GM21825 (cell line): ENCODE data around the gene MAPK4.

Source experiments
- ATAC-seq: cut with Tn5 transposase; IDR thresholded peaks from one replicate; pipeline ENCODE4 v1.9.1; 2021; ENCODE audit warnings: mild to moderate bottlenecking, moderate library complexity; ENCODE audit not compliant: unreplicated experiment

Gene MAPK4

GRCh38 chr18:50623694-50624352, 63.9 kb downstream of the MAPK4 start:
- no peak for ATAC-seq

DNA sequence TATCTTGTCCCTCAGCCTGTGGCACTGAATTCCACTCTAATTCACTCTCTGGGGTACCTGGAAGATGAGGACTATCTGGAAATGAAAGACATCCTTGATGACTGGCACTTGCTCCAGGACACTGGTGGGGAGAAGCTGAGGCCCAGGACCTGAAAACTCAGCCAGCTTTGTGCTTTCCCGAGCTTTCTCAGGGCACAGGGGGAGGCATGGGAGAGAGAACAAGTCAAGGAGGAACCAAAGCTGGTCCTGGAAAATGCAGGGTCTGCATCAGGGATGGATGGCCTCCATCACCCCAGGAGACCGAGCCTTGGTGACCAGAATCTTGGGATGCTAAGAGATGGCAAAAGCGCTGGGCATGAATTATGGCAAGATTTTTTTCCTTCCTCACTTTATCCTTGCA, 65.1 kb downstream of the MAPK4 start:
- no peak for ATAC-seq

DNA sequence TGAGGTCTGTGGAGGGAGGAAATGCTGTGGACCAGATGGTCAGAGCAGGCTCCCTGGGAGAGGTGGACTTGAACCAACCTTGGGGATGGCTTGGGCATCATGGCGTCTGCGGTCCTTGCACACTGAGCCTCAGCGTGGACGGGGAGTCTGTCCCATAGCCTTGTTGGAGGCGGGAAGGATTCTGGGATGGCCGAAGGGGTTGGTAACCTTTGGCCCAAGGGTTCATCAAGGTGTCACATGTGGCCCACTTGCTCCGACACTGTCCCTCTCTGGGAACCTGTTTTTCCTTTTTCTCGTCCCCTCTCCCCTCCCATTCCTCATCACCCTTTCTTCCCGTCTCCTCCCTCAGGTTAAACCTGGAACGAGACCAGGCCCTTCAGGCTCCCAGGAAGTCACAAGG, 66.4 kb downstream of the MAPK4 start:
- no peak for ATAC-seq

GRCh38 chr18:50627594-50628532, 68.0 kb downstream of the MAPK4 start:
- no peak for ATAC-seq

DNA sequence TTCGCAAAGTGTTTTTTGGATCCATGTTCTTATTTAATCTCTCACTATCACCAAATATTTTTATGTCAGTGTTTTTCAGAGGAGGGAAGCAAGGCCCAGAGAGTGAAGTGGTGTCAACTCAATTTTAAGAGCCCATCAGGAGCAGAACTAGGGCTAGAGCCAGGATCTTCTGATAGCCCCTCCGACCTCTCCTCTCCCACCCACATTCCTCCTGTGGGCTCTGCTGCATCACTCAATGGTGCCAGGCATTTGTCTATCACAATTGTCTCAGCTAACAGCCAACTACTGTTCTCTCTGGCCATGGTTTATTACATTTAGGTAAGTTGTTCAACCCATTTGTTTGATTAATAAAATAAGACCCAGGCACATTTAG, 68.6 kb downstream of the MAPK4 start:
- no peak for ATAC-seq

GRCh38 chr18:50629148-50629631, 69.3 kb downstream of the MAPK4 start:
- no peak for ATAC-seq

DNA sequence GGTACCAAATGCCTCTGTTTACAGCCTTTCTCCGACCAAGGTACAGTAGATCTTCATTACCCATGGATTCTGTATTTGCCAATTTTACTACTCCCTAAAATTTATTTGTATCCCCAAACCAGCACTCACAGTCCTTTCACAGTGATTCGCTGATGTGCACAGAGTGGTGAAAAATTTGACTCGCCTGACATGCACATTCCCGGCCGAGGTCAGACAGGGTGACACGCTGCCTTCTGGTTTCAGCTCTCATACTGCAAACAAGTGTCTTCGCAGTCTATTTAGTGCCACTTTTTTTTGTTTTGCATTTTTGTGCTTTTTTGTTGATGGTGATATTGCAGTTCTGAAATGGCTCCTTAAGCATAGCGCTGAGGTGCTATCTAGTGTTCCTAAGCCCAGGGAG, 71.0 kb downstream of the MAPK4 start:
- no peak for ATAC-seq

GRCh38 chr18:50632895-50633515, 73.1 kb downstream of the MAPK4 start:
- no peak for ATAC-seq

DNA sequence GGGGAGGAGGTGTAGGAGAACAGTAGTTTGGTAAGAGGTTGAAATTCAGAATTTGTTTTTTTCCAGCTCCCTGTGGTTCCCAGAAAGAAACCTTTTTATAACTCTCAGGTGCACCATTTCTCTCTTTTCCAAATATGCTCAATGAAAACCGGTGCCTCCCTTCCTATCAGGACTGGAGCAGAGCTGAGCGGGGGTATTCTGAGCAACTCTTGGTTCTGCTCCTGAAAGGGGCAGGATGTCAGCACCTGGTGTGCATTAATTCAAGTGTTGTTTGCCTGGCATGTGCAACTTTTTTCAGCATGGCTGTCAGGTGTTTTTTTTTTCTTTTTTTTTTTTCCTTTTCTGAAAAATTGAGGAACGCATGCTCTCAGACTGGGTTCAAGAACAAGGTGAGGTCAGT, 74.1 kb downstream of the MAPK4 start:
- ATAC-seq = no peak

DNA sequence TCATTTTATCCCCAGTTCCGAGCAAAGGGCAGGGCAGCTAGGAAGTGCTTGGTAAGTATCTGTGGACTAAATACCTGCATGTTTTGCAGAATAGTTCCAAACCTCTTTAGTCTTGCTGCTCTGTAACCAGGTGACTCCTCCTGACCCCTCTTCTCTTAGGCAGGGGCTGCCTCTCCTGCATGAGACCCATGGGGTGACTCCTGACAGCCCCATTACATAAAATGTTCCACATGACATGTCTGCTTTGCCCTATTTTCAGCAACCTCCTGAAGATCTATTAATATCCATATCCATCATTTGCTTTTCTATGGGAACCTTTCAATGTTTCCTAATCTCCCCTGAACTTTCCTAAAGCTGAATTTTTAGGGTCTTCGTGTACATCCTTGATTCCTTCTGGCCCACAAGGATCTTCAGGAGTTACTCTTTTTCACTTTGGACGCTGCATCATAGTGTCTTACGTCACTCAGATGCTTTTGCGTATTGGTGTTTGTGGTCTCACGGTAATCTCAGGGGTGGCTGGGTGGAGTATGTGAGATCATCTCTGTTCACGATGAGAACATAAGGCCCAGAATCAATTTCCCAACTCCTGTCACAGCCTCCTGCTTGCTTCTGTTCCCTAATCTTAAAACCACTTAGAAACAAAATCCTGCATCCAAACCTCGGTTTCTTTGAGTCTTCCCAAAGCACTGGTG, 76.6 kb downstream of the MAPK4 start:
- no peak for ATAC-seq

DNA sequence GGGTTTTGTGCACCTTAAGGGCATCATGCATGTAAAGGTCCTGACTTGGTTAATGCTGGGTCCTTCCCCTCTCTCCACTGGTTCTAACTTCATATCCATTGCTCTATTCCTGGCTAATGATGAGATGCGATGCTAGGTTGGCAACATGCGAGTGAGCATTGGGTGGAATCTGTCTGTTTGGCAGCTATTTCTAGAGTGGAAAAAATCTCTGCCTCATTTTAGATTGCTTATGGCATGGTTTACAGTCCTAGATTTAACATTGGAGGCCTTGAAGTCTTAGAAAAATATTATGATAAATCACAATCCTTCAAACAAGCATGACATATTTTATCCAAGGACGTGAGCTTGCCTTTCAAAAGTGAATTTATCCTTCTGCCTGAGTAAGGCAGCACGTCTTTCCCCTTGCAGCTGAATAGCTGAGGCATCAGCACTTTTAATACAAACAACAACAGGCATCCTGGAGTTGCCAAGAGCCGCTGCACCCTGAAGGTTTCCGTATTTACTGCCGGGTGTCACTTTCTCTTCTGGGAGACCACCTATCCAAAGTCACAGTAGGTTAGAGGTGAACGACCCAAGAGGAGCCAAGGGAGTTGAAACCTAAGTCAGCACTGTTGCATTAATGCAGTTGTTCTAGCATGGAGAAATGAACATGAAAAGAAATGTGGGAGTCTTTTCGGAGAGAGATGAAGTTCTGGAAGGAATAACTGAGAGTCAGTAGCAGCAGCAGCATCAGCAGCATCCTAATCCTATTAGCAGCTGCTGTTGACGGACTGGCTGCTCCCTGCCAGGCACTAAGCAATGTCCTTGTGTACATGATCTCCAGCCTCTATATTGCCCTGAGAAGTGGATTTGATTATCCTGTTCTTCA, 78.4 kb downstream of the MAPK4 start:
- no peak for ATAC-seq

GRCh38 chr18:50638884-50639420, 79.1 kb downstream of the MAPK4 start:
- no peak for ATAC-seq

DNA sequence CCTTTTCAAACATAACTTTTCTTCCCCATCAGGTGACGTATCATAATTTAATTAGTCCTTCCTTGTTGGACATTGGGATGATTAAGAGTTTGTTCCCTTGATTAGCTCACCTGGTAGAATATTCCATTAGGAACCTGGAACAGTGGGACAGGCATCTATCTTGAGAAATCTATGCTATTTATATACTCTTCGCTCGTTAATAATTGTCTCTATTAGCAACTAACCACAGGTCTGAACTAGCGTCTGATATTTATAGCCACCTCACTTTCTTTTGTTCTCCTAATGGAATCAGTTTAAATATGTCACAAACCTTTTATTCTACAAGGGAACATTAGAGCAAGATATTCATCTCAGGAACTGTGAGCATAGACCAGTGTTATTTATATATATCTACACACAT, 79.8 kb downstream of the MAPK4 start:
- no peak for ATAC-seq

- no peak for ATAC-seq
Measured at GRCh38 chr18:50642439-50642838, 82.6 kb downstream of the MAPK4 start.

DNA sequence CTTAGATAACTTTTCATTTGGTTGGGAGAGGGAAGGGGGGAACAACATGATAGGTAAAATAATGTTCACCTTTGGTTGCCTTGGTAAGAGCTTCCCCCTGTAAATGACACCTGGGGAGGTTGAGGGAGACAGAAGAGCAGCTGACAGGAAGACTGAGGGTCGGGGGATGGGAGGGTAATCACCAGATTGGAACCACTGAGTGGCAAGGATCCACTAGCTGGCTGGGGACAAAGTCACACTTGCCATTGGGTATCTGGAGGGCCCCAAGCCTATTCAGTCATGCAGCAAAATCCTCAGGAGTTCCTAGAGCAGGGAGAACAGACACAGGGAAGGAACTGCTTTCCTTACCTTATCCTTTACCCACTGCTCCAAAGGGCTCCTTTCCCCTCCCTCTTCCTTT, 84.3 kb downstream of the MAPK4 start:
- no peak for ATAC-seq

GRCh38 chr18:50644807-50645206, 84.9 kb downstream of the MAPK4 start:
- ATAC-seq = no peak

DNA sequence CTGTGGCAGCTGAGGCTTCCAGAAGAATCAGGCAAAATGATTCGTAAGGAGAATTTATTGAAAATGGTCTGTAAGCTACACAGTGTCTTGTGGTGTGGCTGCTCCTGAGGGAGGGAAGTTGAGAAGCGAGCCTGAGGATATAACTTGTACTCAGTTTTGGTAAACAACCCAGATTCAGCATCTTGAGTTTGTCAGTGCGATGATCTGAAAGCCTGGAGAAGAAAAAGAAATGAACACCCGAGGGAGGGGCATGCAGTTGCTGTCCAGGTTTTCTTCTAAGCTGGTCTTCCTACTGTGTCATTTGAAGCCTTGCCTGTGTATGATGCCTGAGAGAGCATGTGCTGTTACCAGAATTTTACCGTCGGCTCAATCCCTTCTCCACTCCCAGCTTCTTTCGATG, 87.3 kb downstream of the MAPK4 start:
- no peak for ATAC-seq

GRCh38 chr18:50647792-50648191, 87.9 kb downstream of the MAPK4 start:
- no peak for ATAC-seq

DNA sequence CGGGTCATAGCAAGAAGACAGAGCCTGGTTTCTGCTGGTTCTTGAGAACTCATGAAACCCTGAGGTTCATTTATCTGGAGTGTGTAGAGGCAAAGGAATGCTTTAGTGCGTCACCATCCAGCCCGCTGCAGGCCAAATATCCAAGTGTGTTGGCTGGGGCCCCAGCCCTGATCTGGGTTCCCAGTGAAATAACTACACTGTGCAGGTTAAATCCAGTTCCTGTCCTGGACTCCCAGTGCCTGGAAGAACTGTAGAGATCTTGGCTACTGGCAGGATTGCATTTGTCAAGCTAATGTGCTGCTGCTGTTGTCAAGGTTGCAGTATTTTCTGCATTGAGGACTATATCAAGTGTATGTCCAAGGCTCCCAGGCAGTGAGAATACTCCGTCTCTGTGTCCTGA, 89.9 kb downstream of the MAPK4 start:
- ATAC-seq = no peak

- ATAC-seq = no peak
Measured at GRCh38 chr18:50651334-50651733, 91.4 kb downstream of the MAPK4 start.
